A673 (cell line): ENCODE measurements around the gene MYH3. TPM values are rescaled to one million over a fixed set of nuclear protein-coding genes. Genes with fewer than 3 reads are reported as not detected.

Experiments used
- BruUV-seq: library from RNA; stranded (reverse); fragments of 400-500 nt; replicated peaks from 2 replicates; lab custom pipeline; 2021; lab: Mats Ljungman, UMichigan
- CTCF ChIA-PET: fragments of 300-600 bp; sonication (Branson Sonifier 250); formaldehyde crosslinking; loops from one replicate; lab custom pipeline; 2022; ENCODE audit warnings: antibody characterized with exemption; lab: Charles Lee
- POLR2A ChIA-PET: fragments of 300-600 bp; sonication (Branson Sonifier 250); formaldehyde crosslinking; loops from one replicate; lab custom pipeline; 2022; ENCODE audit warnings: antibody characterized with exemption; ENCODE audit not compliant: low non-redundant PET; lab: Charles Lee
- DNase-seq: peaks from one replicate; pipeline ENCODE4 v3.0.0-alpha.2; 2015; ENCODE audit warnings: low spot score
- H3K27ac ChIP-seq: fragments of 200-600 bp; sonication (generic); 2 replicates; pipeline ENCODE4 v1.5.1; 2016; ENCODE audit warnings: mixed run types, low read depth, mild to moderate bottlenecking, mixed read lengths, antibody characterized with exemption, low read length; ENCODE audit not compliant: poor library complexity, severe bottlenecking
- H3K27me3 ChIP-seq: fragments of 200-600 bp; sonication (generic); replicated peaks from 2 replicates; pipeline ENCODE4 v1.6.1; 2017; ENCODE audit warnings: mixed run types, low read depth, mild to moderate bottlenecking, mixed read lengths, antibody characterized with exemption, low read length; ENCODE audit not compliant: insufficient read depth, poor library complexity
- H3K36me3 ChIP-seq: fragments of 200-600 bp; sonication (generic); 2 replicates; pipeline ENCODE4 v1.6.1; 2016; ENCODE audit warnings: mixed run types, mild to moderate bottlenecking, mixed read lengths, antibody characterized with exemption, low read length; ENCODE audit not compliant: insufficient read depth, poor library complexity, severe bottlenecking
- H3K4me1 ChIP-seq: fragments of 200-600 bp; sonication (generic); 2 replicates; pipeline ENCODE4 v1.6.1; 2017; ENCODE audit warnings: mixed run types, mild to moderate bottlenecking, mixed read lengths, antibody characterized with exemption, low read length; ENCODE audit not compliant: insufficient read depth, poor library complexity, severe bottlenecking
- H3K4me3 ChIP-seq: fragments of 200-600 bp; sonication (generic); 2 replicates; pipeline ENCODE4 v1.5.1; 2016; ENCODE audit warnings: low read depth, mixed run types, mild to moderate bottlenecking, mixed read lengths, low read length; ENCODE audit not compliant: poor library complexity, severe bottlenecking
- H3K9me3 ChIP-seq: fragments of 200-600 bp; sonication (generic); 2 replicates; pipeline ENCODE4 v1.6.1; 2016; ENCODE audit warnings: mixed run types, low read depth, mild to moderate bottlenecking, mixed read lengths, antibody characterized with exemption, low read length; ENCODE audit not compliant: poor library complexity, severe bottlenecking
- EZH2 ChIP-seq: fragments of 200-600 bp; sonication (generic); IDR thresholded peaks from 2 replicates; pipeline ENCODE4 v1.6.1; 2017; ENCODE audit warnings: borderline replicate concordance, low read depth, mild to moderate bottlenecking, mixed read lengths, antibody characterized with exemption, low read length; ENCODE audit not compliant: poor library complexity, severe bottlenecking
- intact Hi-C: fragments of 100-400 bp; cut with micrococcal nuclease; formaldehyde crosslinking; loops from one replicate; pipeline ENCODE4 v1.10.0; 2022; ENCODE audit not compliant: unreplicated experiment
- total RNA-seq: library from RNA; stranded (reverse); gene quantifications from 2 replicates; pipeline ENCODE4 v1.2.3, GENCODE V29; 2021
- TF ChIP-seq, protein P1 (sequence below): fragments of 300-800, 200-600 bp; sonication (generic); conservative IDR thresholded peaks from 2 replicates; pipeline ENCODE4 v1.5.1; 2017; ENCODE audit warnings: low read depth, mild to moderate bottlenecking, antibody characterized with exemption, low read length, moderate library complexity, mixed read lengths

MYH3 gene
- total RNA-seq, 1 experiment from 2014 or later, result 3.2 TPM

GRCh38 chr17:10631701-10632100 lies 25.4 kb downstream of the MYH3 start:
- no TSS peak for BruUV-seq
- DNase-seq, result no peak
- Histone ChIP-seq H3K36me3 (no peaks in the 10 kb centered on the region), H3K27me3 (no peaks in the 10 kb centered on the region), H3K4me3 (no peak overlapping the region), H3K9me3 (no peaks in the 10 kb centered on the region), H3K27ac (no peak overlapping the region), H3K4me1 (no peaks in the 10 kb centered on the region)
- ChIA-PET POLR2A (no interaction called here), CTCF (interaction anchor here (1.3 kb wide), 1 partner anchor 15 kb away, joined by 3 read pairs; no protein-coding TSS in a partner anchor)
- no peak for TF ChIP-seq EZH2
- TF ChIP-seq, protein P1, sequence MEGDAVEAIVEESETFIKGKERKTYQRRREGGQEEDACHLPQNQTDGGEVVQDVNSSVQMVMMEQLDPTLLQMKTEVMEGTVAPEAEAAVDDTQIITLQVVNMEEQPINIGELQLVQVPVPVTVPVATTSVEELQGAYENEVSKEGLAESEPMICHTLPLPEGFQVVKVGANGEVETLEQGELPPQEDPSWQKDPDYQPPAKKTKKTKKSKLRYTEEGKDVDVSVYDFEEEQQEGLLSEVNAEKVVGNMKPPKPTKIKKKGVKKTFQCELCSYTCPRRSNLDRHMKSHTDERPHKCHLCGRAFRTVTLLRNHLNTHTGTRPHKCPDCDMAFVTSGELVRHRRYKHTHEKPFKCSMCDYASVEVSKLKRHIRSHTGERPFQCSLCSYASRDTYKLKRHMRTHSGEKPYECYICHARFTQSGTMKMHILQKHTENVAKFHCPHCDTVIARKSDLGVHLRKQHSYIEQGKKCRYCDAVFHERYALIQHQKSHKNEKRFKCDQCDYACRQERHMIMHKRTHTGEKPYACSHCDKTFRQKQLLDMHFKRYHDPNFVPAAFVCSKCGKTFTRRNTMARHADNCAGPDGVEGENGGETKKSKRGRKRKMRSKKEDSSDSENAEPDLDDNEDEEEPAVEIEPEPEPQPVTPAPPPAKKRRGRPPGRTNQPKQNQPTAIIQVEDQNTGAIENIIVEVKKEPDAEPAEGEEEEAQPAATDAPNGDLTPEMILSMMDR, result no peak
- intact Hi-C loops, result no loop called here

GRCh38 chr17:10631048-10631700 lies 25.9 kb downstream of the MYH3 start:
- H3K27me3 ChIP-seq, result no peaks in the 10 kb centered on the region
- H3K36me3 ChIP-seq, result no peaks in the 10 kb centered on the region
- BruUV-seq, result no TSS peak
- POLR2A ChIA-PET, result no interaction called here
- H3K4me3 ChIP-seq, result no peak overlapping the region
- H3K27ac ChIP-seq, result no peak overlapping the region
- intact Hi-C loops, result no loop called here
- H3K4me1 ChIP-seq, result no peaks in the 10 kb centered on the region
- H3K9me3 ChIP-seq, result no peaks in the 10 kb centered on the region
- TF ChIP-seq, protein P1, result peak; percentile 93
- no peak for TF ChIP-seq EZH2
- CTCF ChIA-PET, result interaction anchor here (1.3 kb wide), 1 partner anchor 15 kb away, joined by 3 read pairs; no protein-coding TSS in a partner anchor
- DNase-seq, result peak; percentile 57

- DNase-seq, result no peak
- BruUV-seq, result no TSS peak
- TF ChIP-seq, protein P1, result no peak
- TF ChIP-seq EZH2, result no peak
- no peaks in the 10 kb centered on the region for H3K9me3 ChIP-seq
- H3K36me3 ChIP-seq, result no peaks in the 10 kb centered on the region
- POLR2A ChIA-PET, result no interaction called here
- CTCF ChIA-PET, result interaction anchor here (1.9 kb wide), 1 partner anchor 17 kb away, joined by 8 read pairs; no protein-coding TSS in a partner anchor
- intact Hi-C loops, result no loop called here
- no peaks in the 10 kb centered on the region for H3K4me1 ChIP-seq
- no peaks in the 10 kb centered on the region for H3K27me3 ChIP-seq
- H3K4me3 ChIP-seq, result no peak overlapping the region
- H3K27ac ChIP-seq, result no peak overlapping the region
These were observed 27.4 kb downstream of the MYH3 start for GRCh38 chr17:10629706-10630105.
